Activated CD8-positive, alpha-beta memory T cell treated with anti-CD3 and anti-CD28 coated beads, Interleukin-2, amount 50 U/mL, for 24 hours (primary cell): ENCODE results near the gene HM13.
"Not testable (repeated sequence)": the region's sequence is repeated elsewhere in the genome, so short reads cannot be mapped to it uniquely, and the experiment has no call there.

Experiments
- DNase-seq: peaks from one replicate; pipeline ENCODE4 v3.0.0-alpha.2; 2020; ENCODE audit errors: extremely low read depth

Gene HM13

GRCh38 chr20:31606804-31607639, 92.8 kb downstream of the HM13 start:
- no peak for DNase-seq

- no peak for DNase-seq
These were observed 93.5 kb downstream of the HM13 start for GRCh38 chr20:31607640-31608250.

GRCh38 chr20:31608251-31608945, 94.2 kb downstream of the HM13 start:
- DNase-seq: no peak

GRCh38 chr20:31612271-31612640, 98.0 kb downstream of the HM13 start:
- not testable (repeated sequence) for DNase-seq

GRCh38 chr20:31615416-31615815, 101.2 kb downstream of the HM13 start:
- DNase-seq: no peak

GRCh38 chr20:31617432-31618104, 103.3 kb downstream of the HM13 start:
- no peak for DNase-seq
